ENCODE measurements around the gene MAGEF1. TPM values are rescaled to one million over a fixed set of nuclear protein-coding genes. Genes with fewer than 3 reads are reported as not detected.

Gene MAGEF1
- total and polyA plus RNA-seq, 2 of the 13 experiments (the other 11 are each of a cell fraction or from before 2014, with no cell fraction given) = 26.0 to 62.4 TPM

DNA sequence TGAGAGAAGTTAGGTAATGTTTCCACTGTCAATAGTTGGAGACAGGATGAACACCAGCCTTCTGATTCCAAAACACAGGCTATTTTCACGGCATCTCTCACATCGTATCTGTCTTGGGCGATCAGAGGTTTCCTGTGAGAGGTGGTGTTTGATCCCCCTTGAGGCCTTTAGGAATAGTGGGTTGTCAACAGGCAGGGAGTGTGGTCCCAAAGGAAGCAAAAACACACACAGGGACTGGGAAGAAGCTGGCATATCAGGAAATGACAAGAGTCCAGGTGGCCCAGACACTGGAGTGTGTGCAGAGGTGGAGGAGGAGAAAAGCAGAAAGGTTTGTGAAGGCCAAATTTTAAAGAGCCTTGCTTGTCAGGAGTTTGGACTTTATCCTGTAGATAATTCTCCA is 6.6 kb upstream of the MAGEF1 start (continued):
- TF ChIP-seq, protein P1, sequence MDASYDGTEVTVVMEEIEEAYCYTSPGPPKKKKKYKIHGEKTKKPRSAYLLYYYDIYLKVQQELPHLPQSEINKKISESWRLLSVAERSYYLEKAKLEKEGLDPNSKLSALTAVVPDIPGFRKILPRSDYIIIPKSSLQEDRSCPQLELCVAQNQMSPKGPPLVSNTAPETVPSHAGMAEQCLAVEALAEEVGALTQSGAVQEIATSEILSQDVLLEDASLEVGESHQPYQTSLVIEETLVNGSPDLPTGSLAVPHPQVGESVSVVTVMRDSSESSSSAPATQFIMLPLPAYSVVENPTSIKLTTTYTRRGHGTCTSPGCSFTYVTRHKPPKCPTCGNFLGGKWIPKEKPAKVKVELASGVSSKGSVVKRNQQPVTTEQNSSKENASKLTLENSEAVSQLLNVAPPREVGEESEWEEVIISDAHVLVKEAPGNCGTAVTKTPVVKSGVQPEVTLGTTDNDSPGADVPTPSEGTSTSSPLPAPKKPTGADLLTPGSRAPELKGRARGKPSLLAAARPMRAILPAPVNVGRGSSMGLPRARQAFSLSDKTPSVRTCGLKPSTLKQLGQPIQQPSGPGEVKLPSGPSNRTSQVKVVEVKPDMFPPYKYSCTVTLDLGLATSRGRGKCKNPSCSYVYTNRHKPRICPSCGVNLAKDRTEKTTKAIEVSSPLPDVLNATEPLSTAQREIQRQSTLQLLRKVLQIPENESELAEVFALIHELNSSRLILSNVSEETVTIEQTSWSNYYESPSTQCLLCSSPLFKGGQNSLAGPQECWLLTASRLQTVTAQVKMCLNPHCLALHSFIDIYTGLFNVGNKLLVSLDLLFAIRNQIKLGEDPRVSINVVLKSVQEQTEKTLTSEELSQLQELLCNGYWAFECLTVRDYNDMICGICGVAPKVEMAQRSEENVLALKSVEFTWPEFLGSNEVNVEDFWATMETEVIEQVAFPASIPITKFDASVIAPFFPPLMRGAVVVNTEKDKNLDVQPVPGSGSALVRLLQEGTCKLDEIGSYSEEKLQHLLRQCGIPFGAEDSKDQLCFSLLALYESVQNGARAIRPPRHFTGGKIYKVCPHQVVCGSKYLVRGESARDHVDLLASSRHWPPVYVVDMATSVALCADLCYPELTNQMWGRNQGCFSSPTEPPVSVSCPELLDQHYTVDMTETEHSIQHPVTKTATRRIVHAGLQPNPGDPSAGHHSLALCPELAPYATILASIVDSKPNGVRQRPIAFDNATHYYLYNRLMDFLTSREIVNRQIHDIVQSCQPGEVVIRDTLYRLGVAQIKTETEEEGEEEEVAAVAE (CRISPR knock-in tag; IDR thresholded peaks at IDR 0.05; ENCODE audit: borderline replicate concordance) = no peak
- no peak for TF ChIP-seq ZNF296 (CRISPR knock-in tag; conservative IDR thresholded peaks at IDR 0.05)
- TF ChIP-seq, protein P2, sequence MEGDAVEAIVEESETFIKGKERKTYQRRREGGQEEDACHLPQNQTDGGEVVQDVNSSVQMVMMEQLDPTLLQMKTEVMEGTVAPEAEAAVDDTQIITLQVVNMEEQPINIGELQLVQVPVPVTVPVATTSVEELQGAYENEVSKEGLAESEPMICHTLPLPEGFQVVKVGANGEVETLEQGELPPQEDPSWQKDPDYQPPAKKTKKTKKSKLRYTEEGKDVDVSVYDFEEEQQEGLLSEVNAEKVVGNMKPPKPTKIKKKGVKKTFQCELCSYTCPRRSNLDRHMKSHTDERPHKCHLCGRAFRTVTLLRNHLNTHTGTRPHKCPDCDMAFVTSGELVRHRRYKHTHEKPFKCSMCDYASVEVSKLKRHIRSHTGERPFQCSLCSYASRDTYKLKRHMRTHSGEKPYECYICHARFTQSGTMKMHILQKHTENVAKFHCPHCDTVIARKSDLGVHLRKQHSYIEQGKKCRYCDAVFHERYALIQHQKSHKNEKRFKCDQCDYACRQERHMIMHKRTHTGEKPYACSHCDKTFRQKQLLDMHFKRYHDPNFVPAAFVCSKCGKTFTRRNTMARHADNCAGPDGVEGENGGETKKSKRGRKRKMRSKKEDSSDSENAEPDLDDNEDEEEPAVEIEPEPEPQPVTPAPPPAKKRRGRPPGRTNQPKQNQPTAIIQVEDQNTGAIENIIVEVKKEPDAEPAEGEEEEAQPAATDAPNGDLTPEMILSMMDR (CRISPR knock-in tag; IDR thresholded peaks at IDR 0.05) = no peak
- TF ChIP-seq ZFP36 (IDR thresholded peaks at IDR 0.05; ENCODE audit: borderline replicate concordance, low read depth, low read length, partially characterized antibody) = no peak
- no peak for TF ChIP-seq YEATS2 (CRISPR knock-in tag; IDR thresholded peaks at IDR 0.05; ENCODE audit: borderline replicate concordance)

DNA sequence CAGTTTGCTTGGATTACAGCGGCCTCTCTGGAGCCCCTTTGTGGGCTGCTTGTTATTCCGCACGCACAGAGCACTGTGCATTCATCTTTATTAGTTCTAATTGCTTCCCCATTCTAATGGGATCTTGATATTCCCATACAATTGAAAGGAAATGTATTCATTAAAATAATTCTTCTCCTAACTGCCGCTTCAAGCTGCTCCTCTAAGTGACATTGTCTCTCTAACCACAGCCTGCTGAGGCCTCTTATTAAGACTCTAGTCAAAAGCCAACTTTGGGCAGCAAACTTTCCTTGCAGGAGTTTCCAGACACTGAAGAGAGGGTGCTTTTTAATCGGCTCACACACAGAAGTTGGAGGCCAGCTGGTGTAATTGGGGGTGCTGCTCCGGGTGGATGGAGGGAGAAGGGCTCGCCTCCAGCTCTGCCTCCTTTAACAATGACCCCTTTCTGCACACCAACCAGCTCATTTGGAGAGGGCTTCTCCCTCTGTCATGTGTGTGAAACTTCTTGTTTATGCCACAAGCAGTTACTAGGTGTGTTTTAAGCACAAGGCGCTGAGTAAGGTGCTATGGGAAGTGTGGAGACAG is 5.6 kb upstream of the MAGEF1 start:
- no peak for ATAC-seq
- no peak for DNase-seq (ENCODE audit: low spot score)
- Histone ChIP-seq H3K27ac (ENCODE audit: extremely low read length, insufficient read depth, low read length) (no peak overlapping the region), H3K9me3 (ENCODE audit: low read length) (no peaks in the 10 kb centered on the region), H2AFZ (ENCODE audit: low read length) (no peak overlapping the region), H3K4me3 (replicated peaks in 1 of 3; ENCODE audit: insufficient read depth in 1 of 3, low read depth in 2 of 3, low read length in 3 of 3) (no peak overlapping the region), H3K36me3 (replicated peaks in 1 of 2; ENCODE audit: control insufficient read depth in 1 of 2, insufficient read depth in 2 of 2, low read length in 2 of 2) (no peaks in the 10 kb centered on the region), H3K4me1 (ENCODE audit: insufficient read depth, low read length) (peaks cover 18% of the 10 kb centered on the region), H4K20me1 (ENCODE audit: insufficient read depth, low read length) (no peaks in the 10 kb centered on the region), H3K79me2 (ENCODE audit: insufficient read depth, low read length) (peaks cover 1% of the 10 kb centered on the region), H3K9ac (ENCODE audit: insufficient read depth, low read depth, low read length) (no peak overlapping the region), H3K4me2 (ENCODE audit: low read depth, low read length) (no peak overlapping the region), H3K27me3 (ENCODE audit: control insufficient read depth in 1 of 2, insufficient read depth in 2 of 2, low read length in 2 of 2) (no peaks in the 10 kb centered on the region)
- in situ Hi-C loops (cut with HindIII; ENCODE audit: extremely low pct_ligation_motif_present, low pct_unique_long_range_greater_than_20kb) (no loop called here), intact Hi-C loops (cut with micrococcal nuclease; ENCODE audit: unreplicated experiment) (no loop called here)
- BruUV-seq (replicated peaks) = no TSS peak
- no peak for FAIRE-seq
- ChIA-PET POLR2A (no interaction called here), CTCF (ENCODE audit: low intra/inter-chr PET ratio, low total read pairs) (no interaction called here)
- 79% methylated on average over 8 of the region's 8 CpGs for WGBS (ENCODE audit: low lambda C conversion rate)
- TF ChIP-seq, protein P3, sequence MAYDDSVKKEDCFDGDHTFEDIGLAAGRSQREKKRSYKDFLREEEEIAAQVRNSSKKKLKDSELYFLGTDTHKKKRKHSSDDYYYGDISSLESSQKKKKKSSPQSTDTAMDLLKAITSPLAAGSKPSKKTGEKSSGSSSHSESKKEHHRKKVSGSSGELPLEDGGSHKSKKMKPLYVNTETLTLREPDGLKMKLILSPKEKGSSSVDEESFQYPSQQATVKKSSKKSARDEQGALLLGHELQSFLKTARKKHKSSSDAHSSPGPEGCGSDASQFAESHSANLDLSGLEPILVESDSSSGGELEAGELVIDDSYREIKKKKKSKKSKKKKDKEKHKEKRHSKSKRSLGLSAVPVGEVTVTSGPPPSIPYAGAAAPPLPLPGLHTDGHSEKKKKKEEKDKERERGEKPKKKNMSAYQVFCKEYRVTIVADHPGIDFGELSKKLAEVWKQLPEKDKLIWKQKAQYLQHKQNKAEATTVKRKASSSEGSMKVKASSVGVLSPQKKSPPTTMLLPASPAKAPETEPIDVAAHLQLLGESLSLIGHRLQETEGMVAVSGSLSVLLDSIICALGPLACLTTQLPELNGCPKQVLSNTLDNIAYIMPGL (CRISPR knock-in tag; IDR thresholded peaks at IDR 0.05; ENCODE audit: borderline replicate concordance in 1 of 2, low read depth in 1 of 2) = no peak
- TF ChIP-seq RBFOX2 (IDR thresholded peaks at IDR 0.05; ENCODE audit: low read depth, low read length) (no peak), ZNF615 (CRISPR knock-in tag; IDR thresholded peaks at IDR 0.05; ENCODE audit: borderline replicate concordance) (no peak), NFRKB (IDR thresholded peaks at IDR 0.05) (no peak), ZNF703 (CRISPR knock-in tag; IDR thresholded peaks at IDR 0.05; ENCODE audit: borderline replicate concordance) (no peak), BHLHE40 (IDR thresholded peaks at IDR 0.05; ENCODE audit: low read length) (no peak), SATB2 (CRISPR knock-in tag; IDR thresholded peaks at IDR 0.05) (no peak), SOX5 (CRISPR knock-in tag; IDR thresholded peaks at IDR 0.05; ENCODE audit: borderline replicate concordance) (no peak)
- TF ChIP-seq, protein P4, sequence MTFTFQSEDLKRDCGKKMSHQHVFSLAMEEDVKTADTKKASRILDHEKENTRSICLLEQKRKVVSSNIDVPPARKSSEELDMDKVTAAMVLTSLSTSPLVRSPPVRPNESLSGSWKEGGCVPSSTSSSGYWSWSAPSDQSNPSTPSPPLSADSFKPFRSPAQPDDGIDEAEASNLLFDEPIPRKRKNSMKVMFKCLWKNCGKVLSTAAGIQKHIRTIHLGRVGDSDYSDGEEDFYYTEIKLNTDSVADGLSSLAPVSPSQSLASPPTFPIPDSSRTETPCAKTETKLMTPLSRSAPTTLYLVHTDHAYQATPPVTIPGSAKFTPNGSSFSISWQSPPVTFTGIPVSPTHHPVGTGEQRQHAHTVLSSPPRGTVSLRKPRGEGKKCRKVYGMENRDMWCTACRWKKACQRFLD (CRISPR knock-in tag; IDR thresholded peaks at IDR 0.05; ENCODE audit: borderline replicate concordance) = no peak
